ENCODE data around the gene UBE2QL1.

The UBE2QL1 gene

DNA sequence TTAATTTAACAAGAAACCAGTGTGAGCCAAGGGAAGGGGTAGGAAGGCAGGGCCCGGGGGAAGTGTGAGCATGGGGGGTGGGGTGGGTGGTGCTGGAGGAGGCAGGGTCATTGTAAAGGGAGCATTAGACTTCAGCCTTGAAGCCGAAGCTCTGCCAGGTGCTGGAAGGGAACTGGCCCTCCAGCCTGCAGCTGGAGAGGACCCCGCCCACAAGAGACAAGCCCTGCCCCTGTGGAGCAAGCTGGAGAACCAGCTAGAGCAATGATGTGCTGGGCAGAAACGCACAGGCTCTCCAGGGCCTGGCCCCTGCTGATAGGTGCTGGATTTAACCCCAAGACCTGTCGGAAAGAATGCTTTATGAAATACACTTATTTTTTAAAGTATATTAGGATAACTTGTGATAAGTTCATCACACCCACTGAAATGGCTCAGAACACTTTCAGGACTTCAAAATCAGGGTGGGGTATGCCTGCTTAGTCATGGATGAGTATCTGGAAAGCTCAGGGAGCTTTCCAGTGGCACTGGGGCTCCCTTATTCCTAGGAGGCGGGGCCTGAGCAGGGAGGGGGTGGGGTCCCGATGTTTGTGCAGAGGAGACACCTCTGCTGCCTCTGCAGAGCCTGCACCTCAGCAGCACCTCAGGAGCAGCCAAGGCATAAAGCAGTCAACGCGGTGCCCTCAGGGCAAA lies 27.1 kb downstream of the UBE2QL1 start:
- TF ChIP-seq ZNF8 (CRISPR knock-in tag; IDR thresholded peaks at IDR 0.05) (no peak), RARB (CRISPR knock-in tag; IDR thresholded peaks at IDR 0.05) (no peak), ZC3H10 (CRISPR knock-in tag; IDR thresholded peaks at IDR 0.05) (no peak)
- TF ChIP-seq, protein P1, sequence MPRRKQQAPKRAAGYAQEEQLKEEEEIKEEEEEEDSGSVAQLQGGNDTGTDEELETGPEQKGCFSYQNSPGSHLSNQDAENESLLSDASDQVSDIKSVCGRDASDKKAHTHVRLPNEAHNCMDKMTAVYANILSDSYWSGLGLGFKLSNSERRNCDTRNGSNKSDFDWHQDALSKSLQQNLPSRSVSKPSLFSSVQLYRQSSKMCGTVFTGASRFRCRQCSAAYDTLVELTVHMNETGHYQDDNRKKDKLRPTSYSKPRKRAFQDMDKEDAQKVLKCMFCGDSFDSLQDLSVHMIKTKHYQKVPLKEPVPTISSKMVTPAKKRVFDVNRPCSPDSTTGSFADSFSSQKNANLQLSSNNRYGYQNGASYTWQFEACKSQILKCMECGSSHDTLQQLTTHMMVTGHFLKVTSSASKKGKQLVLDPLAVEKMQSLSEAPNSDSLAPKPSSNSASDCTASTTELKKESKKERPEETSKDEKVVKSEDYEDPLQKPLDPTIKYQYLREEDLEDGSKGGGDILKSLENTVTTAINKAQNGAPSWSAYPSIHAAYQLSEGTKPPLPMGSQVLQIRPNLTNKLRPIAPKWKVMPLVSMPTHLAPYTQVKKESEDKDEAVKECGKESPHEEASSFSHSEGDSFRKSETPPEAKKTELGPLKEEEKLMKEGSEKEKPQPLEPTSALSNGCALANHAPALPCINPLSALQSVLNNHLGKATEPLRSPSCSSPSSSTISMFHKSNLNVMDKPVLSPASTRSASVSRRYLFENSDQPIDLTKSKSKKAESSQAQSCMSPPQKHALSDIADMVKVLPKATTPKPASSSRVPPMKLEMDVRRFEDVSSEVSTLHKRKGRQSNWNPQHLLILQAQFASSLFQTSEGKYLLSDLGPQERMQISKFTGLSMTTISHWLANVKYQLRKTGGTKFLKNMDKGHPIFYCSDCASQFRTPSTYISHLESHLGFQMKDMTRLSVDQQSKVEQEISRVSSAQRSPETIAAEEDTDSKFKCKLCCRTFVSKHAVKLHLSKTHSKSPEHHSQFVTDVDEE (CRISPR knock-in tag; IDR thresholded peaks at IDR 0.05): no peak
- ATAC-seq: no peak

DNA sequence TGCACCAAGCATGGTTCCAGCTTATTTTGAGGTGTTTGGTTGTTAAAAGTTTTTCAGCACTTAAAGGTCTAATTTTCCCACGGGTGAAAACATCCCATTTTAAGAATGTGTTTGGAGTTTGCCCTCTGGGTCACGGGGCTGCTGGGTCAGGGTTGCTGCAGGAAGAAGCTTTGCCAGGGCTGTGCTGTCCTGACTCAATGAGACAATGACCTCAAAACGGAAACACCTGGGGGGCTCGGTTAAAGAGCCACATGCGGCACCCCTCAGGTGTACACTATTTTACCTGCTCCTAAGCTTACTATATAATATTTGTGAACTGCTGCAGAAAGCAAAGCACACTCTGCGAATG lies 27.6 kb downstream of the UBE2QL1 start:
- no peak for ATAC-seq
- no peak for TF ChIP-seq CSDC2 (CRISPR knock-in tag; IDR thresholded peaks at IDR 0.05)

DNA sequence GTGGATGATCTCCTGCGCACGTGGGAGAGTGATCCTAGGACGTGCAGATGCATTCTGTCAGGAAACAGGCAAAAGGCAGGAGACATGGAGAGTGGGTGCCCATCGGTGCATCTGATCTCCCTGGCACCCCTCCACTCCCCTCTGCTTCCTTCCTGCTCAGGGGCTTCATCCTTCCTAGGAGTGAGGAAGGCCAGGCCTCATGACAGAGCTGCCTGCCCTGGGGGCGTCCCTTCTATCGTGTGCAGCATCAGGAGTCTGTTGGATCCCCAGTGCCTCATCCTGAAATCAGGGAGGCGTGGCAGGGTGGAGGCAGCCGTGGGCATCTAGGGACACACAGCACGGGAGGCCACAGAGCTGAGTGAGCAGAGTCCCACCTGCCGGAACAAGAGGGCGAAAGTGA lies 30.1 kb downstream of the UBE2QL1 start:
- TF ChIP-seq ZC3H10 (CRISPR knock-in tag; IDR thresholded peaks at IDR 0.05): no peak
- no peak for TF ChIP-seq ZFP3 (CRISPR knock-in tag; IDR thresholded peaks at IDR 0.05)
- TF ChIP-seq, protein P2, sequence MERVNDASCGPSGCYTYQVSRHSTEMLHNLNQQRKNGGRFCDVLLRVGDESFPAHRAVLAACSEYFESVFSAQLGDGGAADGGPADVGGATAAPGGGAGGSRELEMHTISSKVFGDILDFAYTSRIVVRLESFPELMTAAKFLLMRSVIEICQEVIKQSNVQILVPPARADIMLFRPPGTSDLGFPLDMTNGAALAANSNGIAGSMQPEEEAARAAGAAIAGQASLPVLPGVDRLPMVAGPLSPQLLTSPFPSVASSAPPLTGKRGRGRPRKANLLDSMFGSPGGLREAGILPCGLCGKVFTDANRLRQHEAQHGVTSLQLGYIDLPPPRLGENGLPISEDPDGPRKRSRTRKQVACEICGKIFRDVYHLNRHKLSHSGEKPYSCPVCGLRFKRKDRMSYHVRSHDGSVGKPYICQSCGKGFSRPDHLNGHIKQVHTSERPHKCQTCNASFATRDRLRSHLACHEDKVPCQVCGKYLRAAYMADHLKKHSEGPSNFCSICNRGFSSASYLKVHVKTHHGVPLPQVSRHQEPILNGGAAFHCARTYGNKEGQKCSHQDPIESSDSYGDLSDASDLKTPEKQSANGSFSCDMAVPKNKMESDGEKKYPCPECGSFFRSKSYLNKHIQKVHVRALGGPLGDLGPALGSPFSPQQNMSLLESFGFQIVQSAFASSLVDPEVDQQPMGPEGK (CRISPR knock-in tag; IDR thresholded peaks at IDR 0.05; ENCODE audit: borderline replicate concordance): no peak
- TF ChIP-seq ESRRG (CRISPR knock-in tag; IDR thresholded peaks at IDR 0.05): no peak
- TF ChIP-seq ZNF8 (CRISPR knock-in tag; IDR thresholded peaks at IDR 0.05): no peak
- TF ChIP-seq CSDC2 (CRISPR knock-in tag; IDR thresholded peaks at IDR 0.05): no peak
- no peak for TF ChIP-seq ARNTL (CRISPR knock-in tag; IDR thresholded peaks at IDR 0.05; ENCODE audit: borderline replicate concordance, low read depth)
- no peak for TF ChIP-seq RARB (CRISPR knock-in tag; IDR thresholded peaks at IDR 0.05)
- TF ChIP-seq TCF4 (CRISPR knock-in tag; IDR thresholded peaks at IDR 0.05; ENCODE audit: borderline replicate concordance): no peak
- TF ChIP-seq, protein P3, sequence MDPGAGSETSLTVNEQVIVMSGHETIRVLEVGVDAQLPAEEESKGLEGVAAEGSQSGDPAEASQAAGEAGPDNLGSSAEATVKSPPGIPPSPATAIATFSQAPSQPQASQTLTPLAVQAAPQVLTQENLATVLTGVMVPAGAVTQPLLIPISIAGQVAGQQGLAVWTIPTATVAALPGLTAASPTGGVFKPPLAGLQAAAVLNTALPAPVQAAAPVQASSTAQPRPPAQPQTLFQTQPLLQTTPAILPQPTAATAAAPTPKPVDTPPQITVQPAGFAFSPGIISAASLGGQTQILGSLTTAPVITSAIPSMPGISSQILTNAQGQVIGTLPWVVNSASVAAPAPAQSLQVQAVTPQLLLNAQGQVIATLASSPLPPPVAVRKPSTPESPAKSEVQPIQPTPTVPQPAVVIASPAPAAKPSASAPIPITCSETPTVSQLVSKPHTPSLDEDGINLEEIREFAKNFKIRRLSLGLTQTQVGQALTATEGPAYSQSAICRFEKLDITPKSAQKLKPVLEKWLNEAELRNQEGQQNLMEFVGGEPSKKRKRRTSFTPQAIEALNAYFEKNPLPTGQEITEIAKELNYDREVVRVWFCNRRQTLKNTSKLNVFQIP (CRISPR knock-in tag; IDR thresholded peaks at IDR 0.05; ENCODE audit: borderline replicate concordance, low read depth): no peak
- TF ChIP-seq, protein P4, sequence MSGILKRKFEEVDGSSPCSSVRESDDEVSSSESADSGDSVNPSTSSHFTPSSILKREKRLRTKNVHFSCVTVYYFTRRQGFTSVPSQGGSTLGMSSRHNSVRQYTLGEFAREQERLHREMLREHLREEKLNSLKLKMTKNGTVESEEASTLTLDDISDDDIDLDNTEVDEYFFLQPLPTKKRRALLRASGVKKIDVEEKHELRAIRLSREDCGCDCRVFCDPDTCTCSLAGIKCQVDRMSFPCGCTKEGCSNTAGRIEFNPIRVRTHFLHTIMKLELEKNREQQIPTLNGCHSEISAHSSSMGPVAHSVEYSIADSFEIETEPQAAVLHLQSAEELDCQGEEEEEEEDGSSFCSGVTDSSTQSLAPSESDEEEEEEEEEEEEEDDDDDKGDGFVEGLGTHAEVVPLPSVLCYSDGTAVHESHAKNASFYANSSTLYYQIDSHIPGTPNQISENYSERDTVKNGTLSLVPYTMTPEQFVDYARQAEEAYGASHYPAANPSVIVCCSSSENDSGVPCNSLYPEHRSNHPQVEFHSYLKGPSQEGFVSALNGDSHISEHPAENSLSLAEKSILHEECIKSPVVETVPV (CRISPR knock-in tag; IDR thresholded peaks at IDR 0.05): no peak
- no peak for ATAC-seq

DNA sequence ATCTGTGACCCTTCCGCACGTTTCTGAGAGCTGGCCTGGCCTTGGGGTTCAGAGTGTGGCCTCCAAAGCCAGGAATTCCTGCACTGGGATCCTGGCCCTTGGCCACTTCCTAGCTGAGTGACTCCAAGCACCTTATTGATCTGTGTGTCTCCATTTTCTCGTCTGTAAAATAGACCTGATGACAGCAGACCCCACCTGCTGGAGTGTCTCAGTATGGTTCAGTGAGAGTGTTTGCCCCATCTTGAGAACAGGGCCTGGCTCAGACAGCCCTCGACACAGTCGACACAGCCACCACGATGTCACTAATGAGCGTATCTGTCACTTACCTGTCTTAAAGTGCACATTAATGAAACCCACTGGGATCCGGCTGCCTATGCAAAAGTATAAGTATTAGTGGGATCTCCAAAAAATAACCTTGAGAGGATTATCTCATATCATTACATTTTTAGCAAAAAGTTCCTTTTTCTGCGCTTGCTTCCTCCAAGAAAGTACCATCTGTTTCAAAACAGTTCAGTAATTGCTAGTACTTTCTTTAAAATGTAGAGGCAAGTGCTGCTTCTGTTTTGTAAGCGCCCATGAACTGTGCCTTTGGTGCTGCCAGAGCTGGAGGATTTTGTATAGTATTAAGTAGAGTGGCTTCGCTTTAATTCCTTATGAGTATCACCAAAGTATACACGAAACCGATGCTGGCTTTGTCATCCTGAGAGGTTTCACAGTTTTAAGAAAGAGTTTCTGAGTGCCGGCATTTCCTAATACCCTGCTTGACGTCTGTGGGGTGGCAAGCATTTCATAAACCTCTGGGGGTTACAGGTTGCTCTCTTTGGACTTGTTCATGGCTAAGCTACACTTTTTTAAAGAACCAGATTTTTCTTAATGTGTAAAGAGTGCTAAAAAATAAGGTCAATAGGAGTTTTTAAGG lies 31.7 kb downstream of the UBE2QL1 start:
- no peak for ATAC-seq
- TF ChIP-seq TCF4 (CRISPR knock-in tag; IDR thresholded peaks at IDR 0.05; ENCODE audit: borderline replicate concordance) (no peak), CSDC2 (CRISPR knock-in tag; IDR thresholded peaks at IDR 0.05) (no peak), PPARA (CRISPR knock-in tag; IDR thresholded peaks at IDR 0.05; ENCODE audit: borderline replicate concordance) (no peak), RARB (CRISPR knock-in tag; IDR thresholded peaks at IDR 0.05) (no peak), ZC3H10 (CRISPR knock-in tag; IDR thresholded peaks at IDR 0.05) (no peak), ZFP3 (CRISPR knock-in tag; IDR thresholded peaks at IDR 0.05) (no peak), ZNF565 (CRISPR knock-in tag; conservative IDR thresholded peaks at IDR 0.05; ENCODE audit: low read depth) (no peak), GLIS3 (CRISPR knock-in tag; IDR thresholded peaks at IDR 0.05) (no peak)
- TF ChIP-seq, protein P1 (CRISPR knock-in tag; IDR thresholded peaks at IDR 0.05): no peak
- TF ChIP-seq, protein P4 (CRISPR knock-in tag; IDR thresholded peaks at IDR 0.05): no peak
- TF ChIP-seq, protein P5, sequence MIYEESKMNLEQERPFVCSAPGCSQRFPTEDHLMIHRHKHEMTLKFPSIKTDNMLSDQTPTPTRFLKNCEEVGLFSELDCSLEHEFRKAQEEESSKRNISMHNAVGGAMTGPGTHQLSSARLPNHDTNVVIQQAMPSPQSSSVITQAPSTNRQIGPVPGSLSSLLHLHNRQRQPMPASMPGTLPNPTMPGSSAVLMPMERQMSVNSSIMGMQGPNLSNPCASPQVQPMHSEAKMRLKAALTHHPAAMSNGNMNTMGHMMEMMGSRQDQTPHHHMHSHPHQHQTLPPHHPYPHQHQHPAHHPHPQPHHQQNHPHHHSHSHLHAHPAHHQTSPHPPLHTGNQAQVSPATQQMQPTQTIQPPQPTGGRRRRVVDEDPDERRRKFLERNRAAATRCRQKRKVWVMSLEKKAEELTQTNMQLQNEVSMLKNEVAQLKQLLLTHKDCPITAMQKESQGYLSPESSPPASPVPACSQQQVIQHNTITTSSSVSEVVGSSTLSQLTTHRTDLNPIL (CRISPR knock-in tag; IDR thresholded peaks at IDR 0.05; ENCODE audit: low read depth): no peak
